Effector CD8-positive, alpha-beta T cell (primary cell): Measurements from ENCODE around the gene DCAF4L1.

Experiments
- DNase-seq: peaks from one replicate; lab custom pipeline; 2025; lab: John Stamatoyannopoulos, UW
- total RNA-seq, 4 experiments: gene quantifications; one replicate each; lab custom pipeline; 2026; lab: John Stamatoyannopoulos, UW

Gene DCAF4L1
- total RNA-seq = 0.72 to 2.5 (median 1.7) reads per million in 4 experiments

- no peak for DNase-seq
Measured at GRCh38 chr4:41981456-41981855, at the start of gene DCAF4L1. Gene DCAF4L1 (plus strand): TSS chr4:41981756. CDS start chr4:41981793, 37 bp downstream.

- no peak for DNase-seq
Measured at GRCh38 chr4:41932988-41933387, 48.6 kb upstream of the DCAF4L1 start.

GRCh38 chr4:41933997-41934503, 47.5 kb upstream of the DCAF4L1 start:
- DNase-seq = no peak

GRCh38 chr4:41934514-41934900, 47.0 kb upstream of the DCAF4L1 start:
- DNase-seq = no peak

GRCh38 chr4:41934901-41935651, 46.5 kb upstream of the DCAF4L1 start, which contains the start of gene TMEM33:
Gene TMEM33 (plus strand): TSS chr4:41935429. CDS start chr4:41935485, 56 bp downstream.
- DNase-seq = peak; percentile 64

- no peak for DNase-seq
Measured at GRCh38 chr4:41935652-41936021, 45.9 kb upstream of the DCAF4L1 start.

GRCh38 chr4:41939016-41939626, 42.4 kb upstream of the DCAF4L1 start:
- DNase-seq = no peak

GRCh38 chr4:41940834-41941233, 40.7 kb upstream of the DCAF4L1 start:
- DNase-seq = no peak

- no peak for DNase-seq
Measured at GRCh38 chr4:41943506-41943905, 38.0 kb upstream of the DCAF4L1 start.

GRCh38 chr4:41944089-41944488, 37.5 kb upstream of the DCAF4L1 start:
- DNase-seq = no peak

GRCh38 chr4:41949531-41949930, 32.0 kb upstream of the DCAF4L1 start:
- no peak for DNase-seq

GRCh38 chr4:41957634-41958033, 23.9 kb upstream of the DCAF4L1 start:
- no peak for DNase-seq

GRCh38 chr4:41963105-41963504, 18.5 kb upstream of the DCAF4L1 start:
- DNase-seq = no peak

- DNase-seq = no peak
Measured at GRCh38 chr4:41964401-41964800, 17.2 kb upstream of the DCAF4L1 start.

- no peak for DNase-seq
Measured at GRCh38 chr4:41967392-41967791, 14.2 kb upstream of the DCAF4L1 start.

GRCh38 chr4:41969671-41970070, 11.9 kb upstream of the DCAF4L1 start:
- no peak for DNase-seq

- no peak for DNase-seq
Measured at GRCh38 chr4:41975341-41975740, 6.2 kb upstream of the DCAF4L1 start.

GRCh38 chr4:41976775-41977516, 4.6 kb upstream of the DCAF4L1 start:
- DNase-seq = no peak

- no peak for DNase-seq
Measured at GRCh38 chr4:41977709-41978108, 3.8 kb upstream of the DCAF4L1 start.

GRCh38 chr4:41982716-41983115, 1.2 kb downstream of the DCAF4L1 start:
- no peak for DNase-seq

GRCh38 chr4:41985151-41985550, 3.6 kb downstream of the DCAF4L1 start:
- no peak for DNase-seq

- no peak for DNase-seq
Measured at GRCh38 chr4:41989994-41990364, 8.4 kb downstream of the DCAF4L1 start.
